ENCODE results near the gene WASHC2C.
"Not testable (repeated sequence)": the region's sequence is repeated elsewhere in the genome, so short reads cannot be mapped to it uniquely, and the experiment has no call there.

The WASHC2C gene

GRCh38 chr10:45771757-45772461 lies 44.8 kb downstream of the WASHC2C start:
- not testable (repeated sequence) for DNase-seq

GRCh38 chr10:45786217-45786616 lies 59.2 kb downstream of the WASHC2C start:
- DNase-seq: not testable (repeated sequence)

- DNase-seq: not testable (repeated sequence)
Observed at GRCh38 chr10:45787212-45787741, 60.2 kb downstream of the WASHC2C start.

- DNase-seq: not testable (repeated sequence)
Observed at GRCh38 chr10:45789991-45790390, 62.9 kb downstream of the WASHC2C start.

GRCh38 chr10:45790694-45791426 lies 63.8 kb downstream of the WASHC2C start:
- DNase-seq: not testable (repeated sequence)

GRCh38 chr10:45794761-45795160 lies 67.7 kb downstream of the WASHC2C start:
- not testable (repeated sequence) for DNase-seq

- DNase-seq: not testable (repeated sequence)
Observed at GRCh38 chr10:45803060-45804010, 76.3 kb downstream of the WASHC2C start.

GRCh38 chr10:45804996-45805395 lies 77.9 kb downstream of the WASHC2C start:
- DNase-seq: not testable (repeated sequence)

- no peak for DNase-seq
Observed at GRCh38 chr10:45809837-45810236, 82.8 kb downstream of the WASHC2C start.

- DNase-seq: no peak
Observed at GRCh38 chr10:45811075-45811474, 84.0 kb downstream of the WASHC2C start.

GRCh38 chr10:45812959-45813358 lies 85.9 kb downstream of the WASHC2C start:
- not testable (repeated sequence) for DNase-seq

- not testable (repeated sequence) for DNase-seq
Observed at GRCh38 chr10:45814146-45814545, 87.1 kb downstream of the WASHC2C start.

GRCh38 chr10:45817130-45817859 lies 90.2 kb downstream of the WASHC2C start:
- no peak for DNase-seq

GRCh38 chr10:45817912-45818311 lies 90.8 kb downstream of the WASHC2C start:
- DNase-seq: no peak

- no peak for DNase-seq
Observed at GRCh38 chr10:45819552-45819951, 92.5 kb downstream of the WASHC2C start.

GRCh38 chr10:45820107-45820830 lies 93.2 kb downstream of the WASHC2C start:
- DNase-seq: not testable (repeated sequence)

GRCh38 chr10:45822918-45823317 lies 95.9 kb downstream of the WASHC2C start:
- DNase-seq: not testable (repeated sequence)
